A549 (cell line): ENCODE data around the gene TPM2.

Experiments
- CHD2 ChIP-seq: fragments of 150-350 bp; IDR thresholded peaks from 2 replicates; pipeline ENCODE4 v1.6.1; 2014; ENCODE audit warnings: low read length; ENCODE audit not compliant: partially characterized antibody
- CTCF ChIP-seq: fragments of >200 bp; sonication (Bioruptor Twin); formaldehyde crosslinking; IDR thresholded peaks from 3 replicates; pipeline ENCODE4 v1.5.1; 2016
- EHMT2 ChIP-seq: fragments of 200-600 bp; sonication (generic); IDR thresholded peaks from 2 replicates; pipeline ENCODE4 v1.6.1; 2016; ENCODE audit warnings: antibody characterized with exemption, low read depth, mild to moderate bottlenecking, moderate library complexity
- HDAC2 ChIP-seq: fragments of 200-600 bp; sonication (generic); IDR thresholded peaks from 2 replicates; pipeline ENCODE4 v1.6.1; 2016
- MAFK ChIP-seq: fragments of 450-650 bp; IDR thresholded peaks from 2 replicates; pipeline ENCODE4 v1.6.1; 2014; ENCODE audit not compliant: partially characterized antibody
- MAX ChIP-seq: IDR thresholded peaks from 2 replicates; pipeline ENCODE4 v1.6.1; 2012
- POLR2A ChIP-seq: IDR thresholded peaks from 2 replicates; pipeline ENCODE4 v1.6.1; 2012; ENCODE audit warnings: mild to moderate bottlenecking, low read length
- POLR2AphosphoS2 ChIP-seq: conservative IDR thresholded peaks from 2 replicates; pipeline ENCODE4 v1.6.1; 2012; ENCODE audit warnings: low read length, improper control_type of control experiment, inconsistent platforms
- RAD21 ChIP-seq, 2 experiments: fragments of >200 bp in 1 of 2; sonication (Bioruptor Twin) in 1 of 2; formaldehyde crosslinking in 1 of 2; IDR thresholded peaks in 1 of 2; conservative IDR thresholded peaks in 1 of 2; 2 replicates in 1 of 2; 3 replicates in 1 of 2; pipeline ENCODE4 v1.6.1; 2012 to 2018; ENCODE audit warnings: inconsistent platforms in 1 of 2
- RFX5 ChIP-seq: fragments of 450-650 bp; IDR thresholded peaks from 2 replicates; pipeline ENCODE4 v1.7.1; 2014; ENCODE audit warnings: antibody characterized with exemption, mild to moderate bottlenecking, moderate library complexity
- SMC3 ChIP-seq: fragments of >200 bp; sonication (Bioruptor Twin); formaldehyde crosslinking; IDR thresholded peaks from 3 replicates; pipeline ENCODE4 v1.6.1; 2018; ENCODE audit warnings: inconsistent platforms
- USF2 ChIP-seq: fragments of 450-650 bp; IDR thresholded peaks from 2 replicates; pipeline ENCODE4 v1.6.1; 2014; ENCODE audit warnings: antibody characterized with exemption
- ZNF302 ChIP-seq: fragments of 250-450 bp; sonication (Bioruptor Pico); IDR thresholded peaks from 2 replicates; pipeline ENCODE4 v1.9.0; 2021; ENCODE audit warnings: inconsistent platforms, mild to moderate bottlenecking, moderate library complexity
- ZSCAN20 ChIP-seq: fragments of 250-450 bp; sonication (Bioruptor Pico); IDR thresholded peaks from 2 replicates; pipeline ENCODE4 v1.8.0; 2022; ENCODE audit warnings: mild to moderate bottlenecking, moderate library complexity

GRCh38 chr9:35652829-35653209 lies 36.9 kb downstream of the TPM2 start:
- TF ChIP-seq MAFK (no peak), CTCF (no peak), POLR2A (no peak), CHD2 (no peak), RFX5 (no peak), MAX (no peak), SMC3 (no peak), EHMT2 (no peak), POLR2AphosphoS2 (no peak), RAD21 (conservative IDR thresholded peaks at IDR 0.05 in 1 of 2, IDR thresholded peaks at IDR 0.05 in 1 of 2) (no peak), ZSCAN20 (no peak), ZNF302 (CRISPR knock-in tag) (no peak), HDAC2 (no peak), USF2 (no peak)
